ENCODE measurements around the gene THUMPD2. TPM values are rescaled to one million over a fixed set of nuclear protein-coding genes. Genes with fewer than 3 reads are reported as not detected.
"Not testable (repeated sequence)": the region's sequence is repeated elsewhere in the genome, so short reads cannot be mapped to it uniquely, and the experiment has no call there.

The THUMPD2 gene
- total RNA-seq, 2 donors from 2014 or later: 8.0 to 8.3 TPM

- H3K4me3 ChIP-seq: no peak overlapping the region
- no peaks in the 10 kb centered on the region for H3K27me3 ChIP-seq
- H3K4me1 ChIP-seq: no peaks in the 10 kb centered on the region
- TF ChIP-seq CTCF (IDR thresholded peaks at IDR 0.05): peak; percentile 59
- H3K27ac ChIP-seq: no peak overlapping the region
- no peak overlapping the region for H3K9ac ChIP-seq (ENCODE audit: low read depth in 2 of 2, low read length in 2 of 2)
- no peaks in the 10 kb centered on the region for H3K36me3 ChIP-seq
- intact Hi-C loops (cut with DNase I): loop anchor here (2.0 to 5.0 kb wide), 2 partner anchors 217 to 350 kb away; no protein-coding TSS in a partner anchor
- no peaks in the 10 kb centered on the region for H3K9me3 ChIP-seq
- no peak for DNase-seq
These were observed 50.1 kb downstream of the THUMPD2 start for GRCh38 chr2:39728941-39729351.

- not testable (repeated sequence) for H3K27ac ChIP-seq, H3K4me1 ChIP-seq
- intact Hi-C loops (cut with DNase I): loop anchor here (2.0 to 5.0 kb wide), 2 partner anchors 216 to 349 kb away; no protein-coding TSS in a partner anchor
These were observed 51.0 kb downstream of the THUMPD2 start for GRCh38 chr2:39728085-39728484.

GRCh38 chr2:39725401-39725800, 53.7 kb downstream of the THUMPD2 start:
- H3K9ac ChIP-seq (ENCODE audit: low read depth in 2 of 2, low read length in 2 of 2): no peak overlapping the region
- intact Hi-C loops (cut with DNase I): loop anchor here (5.0 kb wide), 1 partner anchor 213 kb away; no protein-coding TSS in a partner anchor
- H3K27ac ChIP-seq: no peak overlapping the region
- H3K36me3 ChIP-seq: no peaks in the 10 kb centered on the region
- DNase-seq: no peak
- H3K4me3 ChIP-seq: no peak overlapping the region
- no peaks in the 10 kb centered on the region for H3K9me3 ChIP-seq
- H3K27me3 ChIP-seq: no peaks in the 10 kb centered on the region
- TF ChIP-seq CTCF (IDR thresholded peaks at IDR 0.05): no peak
- H3K4me1 ChIP-seq: no peaks in the 10 kb centered on the region

More at GRCh38 chr2:39728085-39728484, 51.0 kb downstream of the THUMPD2 start:
- not testable (repeated sequence) for H3K9me3 ChIP-seq; H3K4me3 ChIP-seq; H3K36me3 ChIP-seq; H3K9ac ChIP-seq (ENCODE audit: low read depth in 2 of 2, low read length in 2 of 2); H3K27me3 ChIP-seq; DNase-seq

- TF ChIP-seq CTCF (IDR thresholded peaks at IDR 0.05): no peak
- DNase-seq: no peak
- intact Hi-C loops (cut with DNase I): loop anchor here (5.0 kb wide), 1 partner anchor 212 kb away; no protein-coding TSS in a partner anchor
These were observed 54.3 kb downstream of the THUMPD2 start for GRCh38 chr2:39724828-39725144.

GRCh38 chr2:39723946-39724827, 54.9 kb downstream of the THUMPD2 start:
- no peak overlapping the region for H3K9ac ChIP-seq (ENCODE audit: low read depth in 2 of 2, low read length in 2 of 2)
- DNase-seq: no peak
- no peak for TF ChIP-seq CTCF (IDR thresholded peaks at IDR 0.05)
- H3K4me3 ChIP-seq: no peak overlapping the region
- H3K27ac ChIP-seq: no peak overlapping the region
- H3K27me3 ChIP-seq: no peaks in the 10 kb centered on the region
- intact Hi-C loops (cut with DNase I): no loop called here
- H3K9me3 ChIP-seq: no peaks in the 10 kb centered on the region
- no peaks in the 10 kb centered on the region for H3K36me3 ChIP-seq
- no peaks in the 10 kb centered on the region for H3K4me1 ChIP-seq

More at GRCh38 chr2:39724828-39725144, 54.3 kb downstream of the THUMPD2 start:
- H3K36me3 ChIP-seq: no peaks in the 10 kb centered on the region
- H3K9ac ChIP-seq (ENCODE audit: low read depth in 2 of 2, low read length in 2 of 2): no peak overlapping the region
- H3K4me1 ChIP-seq: no peaks in the 10 kb centered on the region
- no peak overlapping the region for H3K4me3 ChIP-seq
- no peak overlapping the region for H3K27ac ChIP-seq
- no peaks in the 10 kb centered on the region for H3K9me3 ChIP-seq
- H3K27me3 ChIP-seq: no peaks in the 10 kb centered on the region

- H3K9me3 ChIP-seq: no peaks in the 10 kb centered on the region
- no peak overlapping the region for H3K4me3 ChIP-seq
- no peak overlapping the region for H3K9ac ChIP-seq (ENCODE audit: low read depth in 2 of 2, low read length in 2 of 2)
- H3K4me1 ChIP-seq: no peaks in the 10 kb centered on the region
- TF ChIP-seq CTCF (IDR thresholded peaks at IDR 0.05): no peak
- no peak for DNase-seq
- no peak overlapping the region for H3K27ac ChIP-seq
- H3K27me3 ChIP-seq: no peaks in the 10 kb centered on the region
- intact Hi-C loops (cut with DNase I): no loop called here
- H3K36me3 ChIP-seq: no peaks in the 10 kb centered on the region
These were observed 55.6 kb downstream of the THUMPD2 start for GRCh38 chr2:39723497-39723896.

Measured in colonic mucosa (tissue), 4 donors.